HG03442 (cell line): ENCODE data around the gene SIMC1.

Experiments used
- ATAC-seq: cut with Tn5 transposase; IDR thresholded peaks from one replicate; pipeline ENCODE4 v1.9.1; 2021; ENCODE audit warnings: mild to moderate bottlenecking, moderate library complexity; ENCODE audit not compliant: unreplicated experiment

SIMC1 gene

GRCh38 chr5:176361437-176362232, 123.4 kb downstream of the SIMC1 start, which contains the start of gene KIAA1191:
Gene KIAA1191 (minus strand): TSS chr5:176361764. CDS start chr5:176359508, 2,256 bp downstream.
- ATAC-seq, result peak; percentile 85

GRCh38 chr5:176362233-176362490, 123.9 kb downstream of the SIMC1 start:
- no peak for ATAC-seq

GRCh38 chr5:176364765-176365350, 126.6 kb downstream of the SIMC1 start:
- ATAC-seq, result no peak

GRCh38 chr5:176365351-176366231, 127.4 kb downstream of the SIMC1 start, which contains the start of gene ARL10:
Gene ARL10 (plus strand): TSS chr5:176365487. CDS start chr5:176365564, 77 bp downstream.
- peak; percentile 26 for ATAC-seq

- ATAC-seq, result no peak
Observed at GRCh38 chr5:176366232-176366894, 128.1 kb downstream of the SIMC1 start.

- no peak for ATAC-seq
Observed at GRCh38 chr5:176368726-176369125, 130.5 kb downstream of the SIMC1 start.

- no peak for ATAC-seq
Observed at GRCh38 chr5:176369934-176370711, 131.9 kb downstream of the SIMC1 start.

GRCh38 chr5:176371621-176372539, 133.7 kb downstream of the SIMC1 start:
- no peak for ATAC-seq

- no peak for ATAC-seq
Observed at GRCh38 chr5:176373100-176373818, 135.0 kb downstream of the SIMC1 start.

- ATAC-seq, result peak; percentile 49
Observed at GRCh38 chr5:176379881-176380280, 141.7 kb downstream of the SIMC1 start.

- no peak for ATAC-seq
Observed at GRCh38 chr5:176381423-176381822, 143.2 kb downstream of the SIMC1 start.

GRCh38 chr5:176381979-176382378, 143.8 kb downstream of the SIMC1 start:
- ATAC-seq, result no peak

GRCh38 chr5:176382721-176383120, 144.5 kb downstream of the SIMC1 start:
- no peak for ATAC-seq

- no peak for ATAC-seq
Observed at GRCh38 chr5:176383248-176383905, 145.2 kb downstream of the SIMC1 start.

GRCh38 chr5:176383961-176384360, 145.7 kb downstream of the SIMC1 start:
- ATAC-seq, result no peak

- no peak for ATAC-seq
Observed at GRCh38 chr5:176384366-176384930, 146.2 kb downstream of the SIMC1 start.

- no peak for ATAC-seq
Observed at GRCh38 chr5:176384991-176385390, 146.8 kb downstream of the SIMC1 start.

- ATAC-seq, result no peak
Observed at GRCh38 chr5:176386491-176386890, 148.3 kb downstream of the SIMC1 start.
